Uterus (tissue), 2 donors: ENCODE data around the gene CIBAR2.

Experiments
- CTCF ChIP-seq, 4 experiments: fragments of 200-600 bp in 2 of 4; fragments of 450-650 bp in 2 of 4; sonication (generic) in 2 of 4; IDR thresholded peaks; one replicate each; pipeline ENCODE4 v1.5.1; 2016 to 2019; ENCODE audit warnings: antibody characterized with exemption in 4 of 4, mild to moderate bottlenecking in 2 of 4, moderate library complexity in 1 of 4
- POLR2A ChIP-seq, 2 donors: fragments of 450-650 bp; IDR thresholded peaks; one replicate each; pipeline ENCODE4 v1.6.1; 2016; ENCODE audit warnings: antibody characterized with exemption in 2 of 2, mild to moderate bottlenecking in 1 of 2, moderate library complexity in 1 of 2

GRCh38 chr16:85126705-85127378 lies 14.6 kb upstream of the CIBAR2 start:
- TF ChIP-seq POLR2A (IDR thresholded peaks at IDR 0.05) (no peak), CTCF (IDR thresholded peaks at IDR 0.05) (peak in 1 of 4 experiments; percentile 5)
